ENCODE data around the gene HRNR. TPM values are rescaled to one million over a fixed set of nuclear protein-coding genes. Genes with fewer than 3 reads are reported as not detected.
"Not testable (repeated sequence)": the region's sequence is repeated elsewhere in the genome, so short reads cannot be mapped to it uniquely, and the experiment has no call there.

HRNR gene
- polyA plus RNA-seq, 1 of the 3 experiments (the other 2 are of a cell fraction), result not detected

DNA sequence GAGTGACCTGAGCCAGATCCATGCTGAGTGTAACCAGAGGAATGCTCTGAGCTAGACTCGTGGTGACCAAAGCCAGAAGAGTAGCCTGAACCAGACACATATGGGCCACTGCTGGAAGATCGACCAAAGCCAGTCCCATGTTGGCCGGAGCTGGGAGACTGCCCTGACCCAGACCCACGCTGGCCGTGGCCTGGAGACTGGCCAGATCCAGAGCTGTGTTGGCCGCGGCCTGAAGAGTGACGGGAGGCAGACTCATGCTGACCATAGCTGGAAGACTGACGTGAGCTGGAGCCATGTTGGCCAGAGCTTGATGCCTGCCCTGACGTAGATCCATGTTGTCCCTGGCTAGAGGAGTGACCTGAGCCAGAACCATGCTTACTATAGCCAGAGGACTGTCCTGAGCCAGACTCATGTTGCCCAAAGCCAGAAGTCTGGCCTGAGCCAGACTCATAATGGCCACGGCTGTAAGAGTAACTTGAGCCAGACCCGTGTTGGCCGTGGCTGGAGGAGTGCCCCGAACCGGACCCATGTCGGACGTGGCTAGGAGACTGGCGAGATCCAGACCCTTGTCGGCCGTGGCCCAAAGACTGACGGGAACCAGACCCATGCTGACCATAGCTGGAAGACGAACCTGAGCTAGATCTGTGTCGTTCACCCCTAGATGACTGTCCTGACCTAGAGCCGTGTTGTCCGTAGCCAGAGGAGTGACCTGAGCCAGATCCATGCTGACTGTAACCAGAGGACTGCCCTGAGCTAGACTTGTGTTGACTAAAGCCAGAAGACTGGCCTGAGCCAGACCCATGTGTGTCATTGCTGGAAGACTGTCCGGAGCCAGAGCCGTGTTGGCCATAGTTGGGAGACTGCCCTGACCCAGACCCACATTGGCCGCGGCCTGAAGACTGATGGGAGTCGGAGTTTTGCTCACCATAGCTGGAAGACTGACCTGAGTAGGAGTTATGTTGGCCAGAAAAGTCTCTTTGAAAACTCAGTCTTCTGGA lies 3.5 kb downstream of the HRNR start:
- H3K4me2 ChIP-seq, result no peak overlapping the region
- H2AFZ ChIP-seq (ENCODE audit: low read depth), result no peak overlapping the region
- no peaks in the 10 kb centered on the region for H3K27me3 ChIP-seq (ENCODE audit: insufficient read depth)
- H3K36me3 ChIP-seq (replicated peaks in 1 of 2; ENCODE audit: control insufficient read depth in 1 of 2, insufficient read depth in 2 of 2, low read length in 1 of 2), result no peaks in the 10 kb centered on the region
- DNase-seq, result no peak
- H3K79me2 ChIP-seq (ENCODE audit: insufficient read depth), result no peaks in the 10 kb centered on the region
- no peak overlapping the region for H3K9ac ChIP-seq
- TF ChIP-seq EP300 (IDR thresholded peaks at IDR 0.05; ENCODE audit: borderline replicate concordance in 1 of 2, low read depth in 1 of 2, low read length in 1 of 2), result no peak
- no peak for TF ChIP-seq FOSL2 (IDR thresholded peaks at IDR 0.05; ENCODE audit: borderline replicate concordance, low read depth)
- no peak for TF ChIP-seq GATA2 (CRISPR knock-in tag; IDR thresholded peaks at IDR 0.05)
- TF ChIP-seq ELF1 (IDR thresholded peaks at IDR 0.05), result no peak
- TF ChIP-seq, protein P1, sequence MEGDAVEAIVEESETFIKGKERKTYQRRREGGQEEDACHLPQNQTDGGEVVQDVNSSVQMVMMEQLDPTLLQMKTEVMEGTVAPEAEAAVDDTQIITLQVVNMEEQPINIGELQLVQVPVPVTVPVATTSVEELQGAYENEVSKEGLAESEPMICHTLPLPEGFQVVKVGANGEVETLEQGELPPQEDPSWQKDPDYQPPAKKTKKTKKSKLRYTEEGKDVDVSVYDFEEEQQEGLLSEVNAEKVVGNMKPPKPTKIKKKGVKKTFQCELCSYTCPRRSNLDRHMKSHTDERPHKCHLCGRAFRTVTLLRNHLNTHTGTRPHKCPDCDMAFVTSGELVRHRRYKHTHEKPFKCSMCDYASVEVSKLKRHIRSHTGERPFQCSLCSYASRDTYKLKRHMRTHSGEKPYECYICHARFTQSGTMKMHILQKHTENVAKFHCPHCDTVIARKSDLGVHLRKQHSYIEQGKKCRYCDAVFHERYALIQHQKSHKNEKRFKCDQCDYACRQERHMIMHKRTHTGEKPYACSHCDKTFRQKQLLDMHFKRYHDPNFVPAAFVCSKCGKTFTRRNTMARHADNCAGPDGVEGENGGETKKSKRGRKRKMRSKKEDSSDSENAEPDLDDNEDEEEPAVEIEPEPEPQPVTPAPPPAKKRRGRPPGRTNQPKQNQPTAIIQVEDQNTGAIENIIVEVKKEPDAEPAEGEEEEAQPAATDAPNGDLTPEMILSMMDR (IDR thresholded peaks at IDR 0.05), result no peak
- no peak for TF ChIP-seq TAF1 (IDR thresholded peaks at IDR 0.05; ENCODE audit: borderline replicate concordance, low read depth, low read length)
- TF ChIP-seq TEAD4 (IDR thresholded peaks at IDR 0.05; ENCODE audit: borderline replicate concordance, insufficient read depth), result no peak
- TF ChIP-seq GABPA (IDR thresholded peaks at IDR 0.05; ENCODE audit: low read depth), result no peak
- TF ChIP-seq TCF12 (IDR thresholded peaks at IDR 0.05), result no peak
- TF ChIP-seq EZH2phosphoT487 (IDR thresholded peaks at IDR 0.05; ENCODE audit: borderline replicate concordance, low read depth), result no peak
- no peak for TF ChIP-seq JUND (IDR thresholded peaks at IDR 0.05)
- TF ChIP-seq FOXM1 (IDR thresholded peaks at IDR 0.05; ENCODE audit: low read depth), result no peak
- TF ChIP-seq, protein P2, sequence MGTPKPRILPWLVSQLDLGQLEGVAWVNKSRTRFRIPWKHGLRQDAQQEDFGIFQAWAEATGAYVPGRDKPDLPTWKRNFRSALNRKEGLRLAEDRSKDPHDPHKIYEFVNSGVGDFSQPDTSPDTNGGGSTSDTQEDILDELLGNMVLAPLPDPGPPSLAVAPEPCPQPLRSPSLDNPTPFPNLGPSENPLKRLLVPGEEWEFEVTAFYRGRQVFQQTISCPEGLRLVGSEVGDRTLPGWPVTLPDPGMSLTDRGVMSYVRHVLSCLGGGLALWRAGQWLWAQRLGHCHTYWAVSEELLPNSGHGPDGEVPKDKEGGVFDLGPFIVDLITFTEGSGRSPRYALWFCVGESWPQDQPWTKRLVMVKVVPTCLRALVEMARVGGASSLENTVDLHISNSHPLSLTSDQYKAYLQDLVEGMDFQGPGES (IDR thresholded peaks at IDR 0.05; ENCODE audit: low read depth, low read length), result no peak
- TF ChIP-seq ZBTB33 (IDR thresholded peaks at IDR 0.05; ENCODE audit: borderline replicate concordance, low read depth), result no peak
- no peak for TF ChIP-seq MXI1 (IDR thresholded peaks at IDR 0.05; ENCODE audit: low read depth, low read length)
- no peak for TF ChIP-seq SIN3A (IDR thresholded peaks at IDR 0.05; ENCODE audit: borderline replicate concordance, low read depth, low read length)
- no peak for TF ChIP-seq RAD21 (IDR thresholded peaks at IDR 0.05; ENCODE audit: low read length)
- no peak for TF ChIP-seq CHD2 (IDR thresholded peaks at IDR 0.05; ENCODE audit: low read length, partially characterized antibody)
- no peaks in the 10 kb centered on the region for H3K4me1 ChIP-seq (ENCODE audit: control insufficient read depth in 1 of 2, insufficient read depth in 2 of 2, low read depth in 1 of 2, low read length in 1 of 2)
- no peaks in the 10 kb centered on the region for H3K9me3 ChIP-seq
- ChIA-PET POLR2A (no interaction called here), CTCF (interaction anchor here (0.9 kb wide), 1 partner anchor 36 kb away, joined by 3 read pairs; no protein-coding TSS in a partner anchor)
- no peaks in the 10 kb centered on the region for H3K9me2 ChIP-seq
- no peaks in the 10 kb centered on the region for H3F3A ChIP-seq (replicated peaks; ENCODE audit: insufficient read depth)
- no peaks in the 10 kb centered on the region for H4K20me1 ChIP-seq (ENCODE audit: insufficient read depth)
- H3K27ac ChIP-seq (ENCODE audit: low read depth in 2 of 2, low read length in 1 of 2), result no peak overlapping the region
- WGBS (ENCODE audit: low lambda C conversion rate), result 16% methylated on average over 24 of the region's 30 CpGs
- H3K4me3 ChIP-seq (ENCODE audit: low read depth in 2 of 2, low read length in 1 of 2), result no peak overlapping the region

DNA sequence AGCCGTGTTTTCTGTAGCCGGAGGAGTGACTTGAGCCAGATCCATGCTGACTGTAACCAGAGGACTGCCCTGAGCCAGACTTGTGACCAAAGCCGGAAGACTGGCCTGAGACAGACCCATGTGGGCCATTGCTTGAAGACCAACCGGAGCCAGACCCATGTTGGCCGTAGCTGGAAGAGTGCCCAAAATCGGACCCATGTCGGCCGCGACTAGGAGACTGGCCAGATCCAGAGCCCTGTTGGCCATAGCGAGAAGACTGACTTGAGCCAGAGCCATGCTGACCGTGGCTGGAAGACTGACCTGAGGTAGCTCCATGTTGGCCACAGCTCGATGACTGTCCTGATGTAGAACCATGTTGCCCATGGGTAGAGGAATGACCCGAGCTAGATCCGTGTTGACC lies 4.6 kb downstream of the HRNR start:
- H3K79me2 ChIP-seq (ENCODE audit: insufficient read depth); H4K20me1 ChIP-seq (ENCODE audit: insufficient read depth); H3K9ac ChIP-seq; H3K9me3 ChIP-seq; H2AFZ ChIP-seq (ENCODE audit: low read depth); H3K4me3 ChIP-seq (ENCODE audit: low read depth in 2 of 2, low read length in 1 of 2); POLR2A ChIA-PET; H3K4me1 ChIP-seq (ENCODE audit: control insufficient read depth in 1 of 2, insufficient read depth in 2 of 2, low read depth in 1 of 2, low read length in 1 of 2); H3K9me2 ChIP-seq; H3K27me3 ChIP-seq (ENCODE audit: insufficient read depth); CTCF ChIA-PET; H3F3A ChIP-seq (replicated peaks; ENCODE audit: insufficient read depth); H3K36me3 ChIP-seq (replicated peaks in 1 of 2; ENCODE audit: control insufficient read depth in 1 of 2, insufficient read depth in 2 of 2, low read length in 1 of 2); DNase-seq; H3K4me2 ChIP-seq; H3K27ac ChIP-seq (ENCODE audit: low read depth in 2 of 2, low read length in 1 of 2): not testable (repeated sequence)
- WGBS (ENCODE audit: low lambda C conversion rate), result 15% methylated on average over 9 of the region's 14 CpGs

All from SK-N-SH (cell line).